Endothelial cell of umbilical vein (primary cell): ENCODE data around the gene TRAPPC5. TPM values are rescaled to one million over a fixed set of nuclear protein-coding genes. Genes with fewer than 3 reads are reported as not detected.

ENCODE experiments used
- BruUV-seq: library from RNA; stranded (reverse); fragments of 400-500 nt; replicated peaks from 2 replicates; lab custom pipeline; 2021; lab: Mats Ljungman, UMichigan
- CTCF ChIA-PET: fragments of 300-600, 350-600 bp; sonication (Branson Sonifier 250); formaldehyde crosslinking; loops from one replicate; lab custom pipeline; 2021; ENCODE audit warnings: antibody characterized with exemption, inconsistent platforms; lab: Charles Lee
- POLR2A ChIA-PET: fragments of 300-600, 350-600 bp; sonication (Branson Sonifier 250); formaldehyde crosslinking; loops from one replicate; lab custom pipeline; 2021; ENCODE audit warnings: antibody characterized with exemption, inconsistent platforms; lab: Charles Lee
- DNase-seq: peaks from one replicate; pipeline ENCODE4 v3.0.0-alpha.2; 2011; ENCODE audit warnings: low read depth, low spot score
- FAIRE-seq: peaks from 2 replicates; lab custom pipeline; 2011; peaks lifted over from hg19 to GRCh38; lab: Jason Lieb, UNC
- H2AFZ ChIP-seq: 2 replicates; pipeline ENCODE4 v1.6.0; 2012; ENCODE audit warnings: low read depth, low read length, control low read depth, inconsistent platforms
- H3K27ac ChIP-seq: 2 replicates; pipeline ENCODE4 v1.5.1; 2011; ENCODE audit warnings: low read depth, mild to moderate bottlenecking, control low read depth, low read length, moderate library complexity; ENCODE audit not compliant: insufficient read depth
- H3K27me3 ChIP-seq, 2 experiments: 2 replicates each; pipeline versions ENCODE4 v1.6.0 to v1.6.1; 2011; ENCODE audit warnings: low read length in 2 of 2, mixed read lengths in 1 of 2; ENCODE audit not compliant: control insufficient read depth in 2 of 2, insufficient read depth in 2 of 2
- H3K36me3 ChIP-seq, 2 experiments: 2 replicates in 1 of 2; 3 replicates in 1 of 2; pipeline ENCODE4 v1.5.1; 2011; ENCODE audit warnings: low read length in 2 of 2, mild to moderate bottlenecking in 1 of 2, moderate library complexity in 1 of 2; ENCODE audit not compliant: control insufficient read depth in 2 of 2, insufficient read depth in 2 of 2; ENCODE audit errors: extremely low read depth in 1 of 2
- H3K4me1 ChIP-seq: 3 replicates; pipeline ENCODE4 v1.5.1; 2011; ENCODE audit warnings: mild to moderate bottlenecking, low read length; ENCODE audit not compliant: control insufficient read depth, insufficient read depth; ENCODE audit errors: extremely low read depth
- H3K4me2 ChIP-seq: 2 replicates; pipeline ENCODE4 v1.6.1; 2011; ENCODE audit warnings: low read length, control low read depth, mixed read lengths; ENCODE audit not compliant: insufficient read depth
- H3K4me3 ChIP-seq, 3 experiments: fragments of 200-600 bp in 1 of 3; sonication (generic), shearing (Covaris generic) in 1 of 3; replicated peaks in 1 of 3; 2 replicates each; pipeline ENCODE4 v1.5.1; 2011 to 2016; ENCODE audit warnings: control low read depth in 3 of 3, low read length in 3 of 3, mild to moderate bottlenecking in 2 of 3, inconsistent platforms in 1 of 3, low read depth in 1 of 3, moderate library complexity in 1 of 3; ENCODE audit not compliant: insufficient read depth in 1 of 3
- H3K79me2 ChIP-seq: 2 replicates; pipeline ENCODE4 v1.6.0; 2012; ENCODE audit warnings: low read length, inconsistent platforms; ENCODE audit not compliant: control insufficient read depth, insufficient read depth
- H3K9ac ChIP-seq: replicated peaks from 2 replicates; pipeline ENCODE3; 2011; ENCODE audit warnings: low read length, control low read depth; ENCODE audit not compliant: insufficient read depth; ENCODE audit errors: extremely low read depth
- H3K9me1 ChIP-seq: replicated peaks from 3 replicates; pipeline ENCODE4 v1.6.0; 2011; ENCODE audit warnings: mild to moderate bottlenecking, low read length; ENCODE audit not compliant: control insufficient read depth, insufficient read depth; ENCODE audit errors: extremely low read depth
- H3K9me3 ChIP-seq: replicated peaks from 2 replicates; pipeline ENCODE4 v1.5.1; 2012; ENCODE audit warnings: low read length, inconsistent platforms; ENCODE audit not compliant: control insufficient read depth, insufficient read depth
- H4K20me1 ChIP-seq: replicated peaks from 2 replicates; pipeline ENCODE3; 2011; ENCODE audit warnings: mild to moderate bottlenecking, low read length; ENCODE audit not compliant: control insufficient read depth, insufficient read depth; ENCODE audit errors: extremely low read depth
- EZH2 ChIP-seq: IDR thresholded peaks from 2 replicates; pipeline ENCODE4 v1.6.1; 2012; ENCODE audit warnings: borderline replicate concordance, low read depth, mild to moderate bottlenecking, moderate library complexity, low read length, inconsistent platforms; ENCODE audit not compliant: severe bottlenecking
- FOS ChIP-seq: IDR thresholded peaks from 2 replicates; pipeline ENCODE4 v1.6.1; 2011; ENCODE audit warnings: mild to moderate bottlenecking, low read length, moderate library complexity, borderline replicate concordance; ENCODE audit not compliant: insufficient read depth
- GATA2 ChIP-seq: IDR thresholded peaks from 2 replicates; pipeline ENCODE4 v1.7.0; 2011; ENCODE audit warnings: low read depth, mild to moderate bottlenecking, moderate library complexity, mixed read lengths, low read length; ENCODE audit not compliant: insufficient read length, insufficient read depth
- JUN ChIP-seq: IDR thresholded peaks from 2 replicates; pipeline ENCODE4 v1.6.1; 2011; ENCODE audit warnings: borderline replicate concordance, low read depth; ENCODE audit not compliant: insufficient read length, insufficient read depth
- MYC ChIP-seq: IDR thresholded peaks from one replicate; pipeline ENCODE4 v1.6.1; 2011; ENCODE audit warnings: mild to moderate bottlenecking, low read depth, low read length
- POLR2A ChIP-seq: IDR thresholded peaks from 2 replicates; pipeline ENCODE4 v1.6.1; 2012; ENCODE audit warnings: low read depth, mild to moderate bottlenecking, control low read depth, low read length
- POLR2AphosphoS5 ChIP-seq: IDR thresholded peaks from 2 replicates; pipeline ENCODE4 v1.6.1; 2012; ENCODE audit warnings: low read depth, mild to moderate bottlenecking, control low read depth, low read length, moderate library complexity; ENCODE audit not compliant: insufficient read depth
- dilution Hi-C: fragments of 300-500 bp; cut with MboI; formaldehyde crosslinking; loops from one replicate; pipeline ENCODE4 v1.15.0; 2019; ENCODE audit warnings: low sequenced_read_pairs; ENCODE audit not compliant: extremely low pct_ligation_motif_present
- intact Hi-C: fragments of 100-400 bp; cut with micrococcal nuclease; formaldehyde crosslinking; loops from one replicate; pipeline ENCODE4 v1.10.0; 2022
- polyA plus RNA-seq, 4 experiments: library from polyadenylated mRNA; depleted of rRNA in 3 of 4; stranded (reverse) in 3 of 4; unstranded in 1 of 4; fragments of >200 nt; gene quantifications; 2 replicates each; pipeline versions ENCODE4 v1.2.1 to v1.2.3, GENCODE V29; 2011 to 2012; ENCODE audit warnings: missing spikeins in 1 of 4
- total RNA-seq: library from RNA; stranded (reverse); gene quantifications from 2 replicates; pipeline ENCODE4 v1.2.3, GENCODE V29; 2021
- TF ChIP-seq, protein P1 (sequence below): IDR thresholded peaks from 2 replicates; pipeline ENCODE4 v1.6.1; 2011; ENCODE audit not compliant: insufficient read depth, insufficient read length
- TF ChIP-seq, protein P2 (sequence below), 2 donors: IDR thresholded peaks; 1 replicate in 1 of 2; 2 replicates in 1 of 2; pipeline ENCODE4 v1.5.1; 2011; ENCODE audit warnings: low read length in 2 of 2, mild to moderate bottlenecking in 2 of 2, moderate library complexity in 2 of 2, control low read depth in 1 of 2, inconsistent platforms in 1 of 2, low read depth in 1 of 2; ENCODE audit not compliant: insufficient read depth in 1 of 2; ENCODE audit errors: extremely low read depth in 1 of 2

The TRAPPC5 gene
- total and polyA plus RNA-seq, 2 donors (not counting 3 experiments of a cell fraction or from before 2014, with no cell fraction given): 114 to 172 TPM

DNA sequence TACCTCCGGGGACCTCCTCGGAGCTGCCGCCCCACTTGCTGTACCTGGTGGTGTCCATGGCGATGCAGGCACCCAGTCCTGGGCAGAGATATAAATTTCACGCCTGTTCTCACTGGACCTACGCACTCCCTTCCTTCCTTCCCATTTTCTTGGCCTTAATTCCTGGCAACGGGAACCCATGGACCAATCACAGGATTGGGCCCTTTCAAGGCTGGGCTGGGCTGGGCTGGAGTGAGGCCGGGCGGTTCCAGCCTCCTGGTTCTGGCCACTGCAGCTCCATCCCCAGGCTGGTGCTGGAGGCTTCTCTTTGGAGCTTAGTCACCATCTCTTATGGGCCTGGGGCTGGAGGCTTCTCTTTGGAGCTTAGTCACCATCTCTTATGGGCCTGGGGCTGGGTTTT is 51.4 kb downstream of the TRAPPC5 start, which contains the start of gene CLEC4G:
TSS of gene CLEC4G (minus strand) at position 66 of the 400 bp plus-strand sequence. CDS start at position 58, 8 bp downstream.
- TF ChIP-seq FOS (no peak), POLR2AphosphoS5 (no peak), JUN (no peak), EZH2 (no peak), POLR2A (no peak), MYC (no peak)
- TF ChIP-seq, protein P1, sequence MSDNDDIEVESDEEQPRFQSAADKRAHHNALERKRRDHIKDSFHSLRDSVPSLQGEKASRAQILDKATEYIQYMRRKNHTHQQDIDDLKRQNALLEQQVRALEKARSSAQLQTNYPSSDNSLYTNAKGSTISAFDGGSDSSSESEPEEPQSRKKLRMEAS: no peak
- H4K20me1 ChIP-seq: no peaks in the 10 kb centered on the region
- H3K4me1 ChIP-seq: no peaks in the 10 kb centered on the region
- H3K27me3 ChIP-seq: peaks cover 36 to 40% of the 10 kb centered on the region in 2 experiments
- FAIRE-seq (no peak), DNase-seq (no peak)
- no peak within 1 kb of the TSS for H3K9ac ChIP-seq
- ChIA-PET CTCF (interaction anchor here (1.2 kb wide), 1 partner anchor 51 kb away, joined by 3 read pairs; the partner anchor contains the start of gene TRAPPC5), POLR2A (no interaction called here)
- no peak within 1 kb of the TSS for H3K27ac ChIP-seq
- no peaks in the 10 kb centered on the region for H3K79me2 ChIP-seq
- intact Hi-C loops: no loop called here
- H3K4me3 ChIP-seq: no peak within 1 kb of the TSS
- no peaks in the 10 kb centered on the region for H3K36me3 ChIP-seq
- no TSS peak for BruUV-seq
- H3K9me3 ChIP-seq: no peaks in the 10 kb centered on the region
- H3K4me2 ChIP-seq: no peak within 1 kb of the TSS
- dilution Hi-C loops: no loop called here
- H2AFZ ChIP-seq: no peak within 1 kb of the TSS
- H3K9me1 ChIP-seq: no peaks in the 10 kb centered on the region

DNA sequence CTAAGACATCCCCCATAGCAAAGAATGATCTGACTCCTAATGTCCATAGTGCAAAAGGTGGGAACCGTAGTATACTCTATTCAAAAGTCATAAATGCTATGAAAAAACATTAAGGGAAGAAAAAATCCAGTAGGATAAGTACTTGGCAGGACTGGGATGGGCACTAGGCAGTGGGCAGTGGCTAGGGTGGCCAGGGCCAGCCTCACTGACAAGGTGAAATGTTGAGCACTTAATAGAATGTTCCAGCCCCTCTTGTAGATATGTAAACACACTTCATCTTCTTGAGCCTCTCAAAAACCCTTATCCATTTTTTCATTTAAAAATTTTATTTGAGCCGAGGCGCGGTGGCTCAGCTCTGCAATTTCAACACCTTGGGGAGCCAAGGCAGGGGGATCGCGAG is 52.7 kb downstream of the TRAPPC5 start:
- BruUV-seq: no TSS peak

More for the DNA sequence above, 52.7 kb downstream of the TRAPPC5 start:
- Histone ChIP-seq H3K36me3 (no peaks in the 10 kb centered on the region), H3K9ac (no peak overlapping the region), H2AFZ (no peak overlapping the region), H3K9me1 (no peaks in the 10 kb centered on the region), H3K4me1 (no peaks in the 10 kb centered on the region), H3K4me2 (no peak overlapping the region), H4K20me1 (no peaks in the 10 kb centered on the region), H3K4me3 (no peak overlapping the region), H3K79me2 (no peaks in the 10 kb centered on the region), H3K27ac (no peak overlapping the region), H3K27me3 (peaks cover 30 to 35% of the 10 kb centered on the region in 2 experiments), H3K9me3 (no peaks in the 10 kb centered on the region)
- CTCF ChIA-PET: no interaction called here
- intact Hi-C loops (no loop called here), dilution Hi-C loops (no loop called here)
- DNase-seq: no peak
- POLR2A ChIA-PET: no interaction called here
- no peak for FAIRE-seq
- TF ChIP-seq EZH2 (no peak), POLR2A (no peak), GATA2 (no peak), POLR2AphosphoS5 (no peak), MYC (no peak), JUN (no peak), FOS (no peak)
- TF ChIP-seq, protein P2, sequence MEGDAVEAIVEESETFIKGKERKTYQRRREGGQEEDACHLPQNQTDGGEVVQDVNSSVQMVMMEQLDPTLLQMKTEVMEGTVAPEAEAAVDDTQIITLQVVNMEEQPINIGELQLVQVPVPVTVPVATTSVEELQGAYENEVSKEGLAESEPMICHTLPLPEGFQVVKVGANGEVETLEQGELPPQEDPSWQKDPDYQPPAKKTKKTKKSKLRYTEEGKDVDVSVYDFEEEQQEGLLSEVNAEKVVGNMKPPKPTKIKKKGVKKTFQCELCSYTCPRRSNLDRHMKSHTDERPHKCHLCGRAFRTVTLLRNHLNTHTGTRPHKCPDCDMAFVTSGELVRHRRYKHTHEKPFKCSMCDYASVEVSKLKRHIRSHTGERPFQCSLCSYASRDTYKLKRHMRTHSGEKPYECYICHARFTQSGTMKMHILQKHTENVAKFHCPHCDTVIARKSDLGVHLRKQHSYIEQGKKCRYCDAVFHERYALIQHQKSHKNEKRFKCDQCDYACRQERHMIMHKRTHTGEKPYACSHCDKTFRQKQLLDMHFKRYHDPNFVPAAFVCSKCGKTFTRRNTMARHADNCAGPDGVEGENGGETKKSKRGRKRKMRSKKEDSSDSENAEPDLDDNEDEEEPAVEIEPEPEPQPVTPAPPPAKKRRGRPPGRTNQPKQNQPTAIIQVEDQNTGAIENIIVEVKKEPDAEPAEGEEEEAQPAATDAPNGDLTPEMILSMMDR (IDR thresholded peaks at IDR 0.05; ENCODE audit: extremely low read depth in 1 of 2, insufficient read depth in 1 of 2, low read depth in 1 of 2, low read length in 2 of 2): no peak
- TF ChIP-seq, protein P1: no peak
